Large intestine (tissue), 3 donors: ENCODE results near the gene SYCE3. TPM values are rescaled to one million over a fixed set of nuclear protein-coding genes. Genes with fewer than 3 reads are reported as not detected.
A peak's percentile ranks its signal among the peaks of the same experiment; 100 is the strongest.
"Not testable (repeated sequence)": the region's sequence is repeated elsewhere in the genome, so short reads cannot be mapped to it uniquely, and the experiment has no call there.

Source experiments
- DNase-seq, 2 donors: peaks; one replicate each; pipeline versions ENCODE4 v3.0.0 to v3.0.0-alpha.2; 2013
- H3K27ac ChIP-seq: one replicate; pipeline ENCODE4 v1.5.1; 2013; ENCODE audit warnings: low read length
- H3K27me3 ChIP-seq: 2 replicates; pipeline ENCODE4 v1.6.1; 2013; ENCODE audit warnings: low read length; ENCODE audit not compliant: control insufficient read depth, insufficient read depth
- H3K36me3 ChIP-seq: 2 replicates; pipeline ENCODE4 v1.6.1; 2013; ENCODE audit warnings: low read length; ENCODE audit not compliant: control insufficient read depth, insufficient read depth
- H3K4me1 ChIP-seq: one replicate; pipeline ENCODE4 v1.6.1; 2013; ENCODE audit warnings: low read length; ENCODE audit not compliant: control insufficient read depth, insufficient read depth
- H3K4me3 ChIP-seq: one replicate; pipeline ENCODE4 v1.5.1; 2013; ENCODE audit warnings: low read length
- H3K9me3 ChIP-seq: one replicate; pipeline ENCODE4 v1.6.1; 2013; ENCODE audit warnings: mild to moderate bottlenecking, low read depth, low read length, moderate library complexity; ENCODE audit not compliant: control insufficient read depth
- WGBS: methylation state at CpG from one replicate; pipeline ENCODE4 v1.1.5; 2013; ENCODE audit warnings: low lambda C conversion rate; ENCODE audit not compliant: insufficient coverage; 5-methylcytosine and 5-hydroxymethylcytosine counted together
- polyA plus RNA-seq: library from polyadenylated mRNA; unstranded; fragments of 120-200 nt; gene quantifications from one replicate; pipeline ENCODE4 v1.2.1, GENCODE V29; 2013

SYCE3 gene
- polyA plus RNA-seq, 1 donor: not detected

GRCh38 chr22:50548040-50548920 lies 14.4 kb downstream of the SYCE3 start:
- H3K36me3 ChIP-seq: no peaks in the 10 kb centered on the region
- DNase-seq: peak in 1 of 2 donors; percentile 54
- WGBS: no CpG with 5 or more reads among the region's 56 CpGs
- peaks cover 4% of the 10 kb centered on the region for H3K4me1 ChIP-seq
- peaks cover 76% of the 10 kb centered on the region for H3K27me3 ChIP-seq
- no peak overlapping the region for H3K27ac ChIP-seq
- H3K4me3 ChIP-seq: no peak overlapping the region
- H3K9me3 ChIP-seq: peaks cover 6% of the 10 kb centered on the region

- WGBS: no CpG with 5 or more reads among the region's 35 CpGs
- peaks cover 4% of the 10 kb centered on the region for H3K4me1 ChIP-seq
Measured at GRCh38 chr22:50547263-50547985, 15.3 kb downstream of the SYCE3 start.

GRCh38 chr22:50546326-50547262 lies 16.1 kb downstream of the SYCE3 start:
- peaks cover 6% of the 10 kb centered on the region for H3K9me3 ChIP-seq
- no CpG with 5 or more reads among the region's 78 CpGs for WGBS
- H3K4me1 ChIP-seq: peaks cover 4% of the 10 kb centered on the region
- H3K27me3 ChIP-seq: peaks cover 75% of the 10 kb centered on the region
- no peak overlapping the region for H3K4me3 ChIP-seq
- no peak for DNase-seq
- no peaks in the 10 kb centered on the region for H3K36me3 ChIP-seq
- H3K27ac ChIP-seq: no peak overlapping the region

More at GRCh38 chr22:50547263-50547985, 15.3 kb downstream of the SYCE3 start:
- H3K4me3 ChIP-seq: no peak overlapping the region
- DNase-seq: no peak
- no peak overlapping the region for H3K27ac ChIP-seq
- peaks cover 76% of the 10 kb centered on the region for H3K27me3 ChIP-seq
- H3K9me3 ChIP-seq: peaks cover 6% of the 10 kb centered on the region
- H3K36me3 ChIP-seq: no peaks in the 10 kb centered on the region

- no peak within 1 kb of the TSS for H3K27ac ChIP-seq
- H3K4me1 ChIP-seq: peaks cover 4% of the 10 kb centered on the region
- no peak within 1 kb of the TSS for H3K4me3 ChIP-seq
- no peak for DNase-seq
- peaks cover 70% of the 10 kb centered on the region for H3K27me3 ChIP-seq
- H3K9me3 ChIP-seq: peaks cover 6% of the 10 kb centered on the region
- H3K36me3 ChIP-seq: no peaks in the 10 kb centered on the region
- WGBS: no CpG with 5 or more reads among the region's 10 CpGs
Measured at GRCh38 chr22:50545522-50546325, 17.0 kb downstream of the SYCE3 start, which contains the start of gene KLHDC7B. TSS of gene KLHDC7B (plus strand) at chr22:50545899. CDS start at chr22:50546244, 345 bp downstream.

- WGBS: 72% methylated on average over 2 of the region's 5 CpGs
- Histone ChIP-seq H3K9me3 (peaks cover 6% of the 10 kb centered on the region), H3K4me3 (no peak overlapping the region), H3K27ac (no peak overlapping the region), H3K4me1 (peaks cover 7% of the 10 kb centered on the region), H3K36me3 (no peaks in the 10 kb centered on the region), H3K27me3 (peaks cover 62% of the 10 kb centered on the region)
- DNase-seq: peak in 1 of 2 donors; percentile 39
Measured at GRCh38 chr22:50544746-50545253, 17.9 kb downstream of the SYCE3 start.

- peak in 1 of 2 donors; percentile 86 for DNase-seq
- Histone ChIP-seq H3K27me3 (peaks cover 56% of the 10 kb centered on the region), H3K4me1 (peaks cover 11% of the 10 kb centered on the region), H3K27ac (no peak overlapping the region), H3K4me3 (peak overlapping the region; percentile 27), H3K36me3 (no peaks in the 10 kb centered on the region), H3K9me3 (peaks cover 3% of the 10 kb centered on the region)
- no CpG with 5 or more reads among the region's 52 CpGs for WGBS
Measured at GRCh38 chr22:50544078-50544745, 18.5 kb downstream of the SYCE3 start.

- peaks cover 38% of the 10 kb centered on the region for H3K27me3 ChIP-seq
- no peak for DNase-seq
Measured at GRCh38 chr22:50542416-50542927, 20.2 kb downstream of the SYCE3 start.

GRCh38 chr22:50541667-50542026 lies 21.1 kb downstream of the SYCE3 start:
- Histone ChIP-seq H3K27me3 (peaks cover 32% of the 10 kb centered on the region), H3K4me1 (peaks cover 14% of the 10 kb centered on the region)
- 40% methylated on average over 1 of the region's 5 CpGs for WGBS
- not testable (repeated sequence) for DNase-seq, H3K9me3 ChIP-seq, H3K27ac ChIP-seq, H3K4me3 ChIP-seq, H3K36me3 ChIP-seq

More at GRCh38 chr22:50542416-50542927, 20.2 kb downstream of the SYCE3 start:
- H3K9me3 ChIP-seq: no peaks in the 10 kb centered on the region
- WGBS: 95% methylated on average over 4 of the region's 19 CpGs
- no peak overlapping the region for H3K27ac ChIP-seq
- no peak overlapping the region for H3K4me3 ChIP-seq
- H3K36me3 ChIP-seq: no peaks in the 10 kb centered on the region
- H3K4me1 ChIP-seq: peaks cover 14% of the 10 kb centered on the region

GRCh38 chr22:50540381-50540780 lies 22.3 kb downstream of the SYCE3 start:
- Histone ChIP-seq H3K4me1 (peaks cover 14% of the 10 kb centered on the region), H3K9me3 (no peaks in the 10 kb centered on the region), H3K27ac (peak overlapping the region; percentile 73), H3K4me3 (no peak overlapping the region), H3K36me3 (no peaks in the 10 kb centered on the region), H3K27me3 (peaks cover 19% of the 10 kb centered on the region)
- no CpG with 5 or more reads among the region's 10 CpGs for WGBS
- DNase-seq: no peak
